SK-N-SH (cell line): Measurements from ENCODE around the gene HINT3. TPM values are rescaled to one million over a fixed set of nuclear protein-coding genes. Genes with fewer than 3 reads are reported as not detected.

ENCODE experiments used
- CTCF ChIA-PET: fragments of 300-600, 350-600 bp; formaldehyde crosslinking; extraction: SDS; loops from one replicate; lab custom pipeline; 2021; lab: Yijun Ruan, JAX
- POLR2A ChIA-PET: fragments of 350-600 bp; sonication (Branson Sonifier 250); formaldehyde crosslinking; extraction: SDS; loops from one replicate; lab custom pipeline; 2020; ENCODE audit warnings: antibody characterized with exemption, inconsistent platforms; lab: Yijun Ruan, JAX
- DNase-seq: peaks from one replicate; pipeline ENCODE4 v3.0.0; 2012
- H2AFZ ChIP-seq: fragments of 200-600 bp; sonication (generic); 2 replicates; pipeline ENCODE4 v1.8.1; 2016; ENCODE audit warnings: antibody characterized with exemption, mild to moderate bottlenecking, low read depth
- H3F3A ChIP-seq: fragments of 200-600 bp; sonication (generic); replicated peaks from 2 replicates; pipeline ENCODE3; 2016; ENCODE audit warnings: antibody characterized with exemption, mild to moderate bottlenecking; ENCODE audit not compliant: insufficient read depth
- H3K27ac ChIP-seq, 2 experiments: fragments of 200-500 bp in 1 of 2; fragments of 200-600 bp in 1 of 2; sonication (Bioruptor generic) in 1 of 2; sonication (generic), shearing (Covaris generic) in 1 of 2; 2 replicates each; pipeline versions ENCODE4 v1.5.1 to v1.6.1; 2014 to 2016; ENCODE audit warnings: low read depth in 2 of 2, inconsistent platforms in 1 of 2, low read length in 1 of 2, mild to moderate bottlenecking in 1 of 2, mixed read lengths in 1 of 2
- H3K27me3 ChIP-seq: fragments of 200-600 bp; sonication (generic), shearing (Covaris generic); 2 replicates; pipeline ENCODE4 v1.6.1; 2016; ENCODE audit warnings: mixed run types; ENCODE audit not compliant: insufficient read depth
- H3K36me3 ChIP-seq, 2 experiments: fragments of 200-500 bp in 1 of 2; fragments of 200-600 bp in 1 of 2; sonication (Bioruptor generic) in 1 of 2; sonication (generic) in 1 of 2; replicated peaks in 1 of 2; 2 replicates each; pipeline versions ENCODE3 to v1.5.1; 2014 to 2016; ENCODE audit warnings: low read length in 1 of 2, mild to moderate bottlenecking in 1 of 2; ENCODE audit not compliant: insufficient read depth in 2 of 2, control insufficient read depth in 1 of 2
- H3K4me1 ChIP-seq, 2 experiments: fragments of 200-500 bp in 1 of 2; fragments of 200-600 bp in 1 of 2; sonication (Bioruptor generic) in 1 of 2; sonication (generic), shearing (Covaris generic) in 1 of 2; 2 replicates each; pipeline versions ENCODE4 v1.5.1 to v1.6.1; 2014 to 2016; ENCODE audit warnings: low read depth in 1 of 2, low read length in 1 of 2, mixed run types in 1 of 2; ENCODE audit not compliant: insufficient read depth in 2 of 2, control insufficient read depth in 1 of 2
- H3K4me2 ChIP-seq: fragments of 200-600 bp; sonication (generic), shearing (Covaris generic); 2 replicates; pipeline ENCODE4 v1.6.1; 2017; ENCODE audit warnings: mixed run types
- H3K4me3 ChIP-seq, 2 experiments: fragments of 200-500 bp in 1 of 2; fragments of 200-600 bp in 1 of 2; sonication (Bioruptor generic) in 1 of 2; sonication (generic), shearing (Covaris generic) in 1 of 2; 2 replicates each; pipeline versions ENCODE4 v1.5.1 to v1.8.1; 2014 to 2016; ENCODE audit warnings: low read depth in 2 of 2, inconsistent platforms in 1 of 2, low read length in 1 of 2, mild to moderate bottlenecking in 1 of 2, mixed read lengths in 1 of 2, moderate library complexity in 1 of 2
- H3K79me2 ChIP-seq: fragments of 200-600 bp; sonication (generic); 2 replicates; pipeline ENCODE4 v1.8.1; 2017; ENCODE audit warnings: mild to moderate bottlenecking; ENCODE audit not compliant: insufficient read depth
- H3K9ac ChIP-seq: fragments of 200-600 bp; sonication (generic); 2 replicates; pipeline ENCODE4 v1.6.1; 2017; ENCODE audit warnings: mixed run types
- H3K9me2 ChIP-seq: fragments of 200-600 bp; sonication (generic); 2 replicates; pipeline ENCODE4 v1.6.1; 2017; ENCODE audit warnings: mixed run types
- H3K9me3 ChIP-seq: fragments of 200-600 bp; sonication (generic); 2 replicates; pipeline ENCODE4 v1.6.1; 2017; ENCODE audit warnings: mixed run types, mild to moderate bottlenecking, moderate library complexity
- H4K20me1 ChIP-seq: fragments of 200-600 bp; sonication (generic); 2 replicates; pipeline ENCODE4 v1.6.1; 2017; ENCODE audit warnings: mild to moderate bottlenecking, mixed run types; ENCODE audit not compliant: insufficient read depth
- CTCF ChIP-seq: fragments of 200-600 bp; sonication (generic); IDR thresholded peaks from 2 replicates; pipeline ENCODE4 v1.6.1; 2017; ENCODE audit warnings: antibody characterized with exemption, mild to moderate bottlenecking, moderate library complexity
- ELF1 ChIP-seq: IDR thresholded peaks from 2 replicates; pipeline ENCODE4 v1.4.0; 2012
- EP300 ChIP-seq, 2 experiments: IDR thresholded peaks; 2 replicates each; pipeline versions ENCODE4 v1.4.0 to v1.6.1; 2012; ENCODE audit warnings: borderline replicate concordance in 1 of 2, low read depth in 1 of 2, low read length in 1 of 2
- EZH2phosphoT487 ChIP-seq: fragments of 200-600 bp; sonication (generic); IDR thresholded peaks from 2 replicates; pipeline ENCODE4 v1.6.1; 2017; ENCODE audit warnings: low read depth, mixed run types, mild to moderate bottlenecking, antibody characterized with exemption, moderate library complexity, borderline replicate concordance
- FOXJ3 ChIP-seq: sonication (generic); formaldehyde crosslinking; IDR thresholded peaks from 2 replicates; pipeline ENCODE4 v1.5.1; 2020; ENCODE audit warnings: mild to moderate bottlenecking, missing genetic modification reagents
- FOXM1 ChIP-seq: IDR thresholded peaks from 2 replicates; pipeline ENCODE4 v1.4.0; 2012; ENCODE audit warnings: low read depth, mild to moderate bottlenecking
- GATA2 ChIP-seq: sonication (generic); formaldehyde crosslinking; IDR thresholded peaks from 2 replicates; pipeline ENCODE4 v1.5.0; 2020; ENCODE audit warnings: mild to moderate bottlenecking, missing genetic modification reagents
- JUND ChIP-seq: IDR thresholded peaks from 2 replicates; pipeline ENCODE4 v1.4.0; 2012
- MEF2A ChIP-seq: IDR thresholded peaks from 2 replicates; pipeline ENCODE4 v1.4.0; 2012; ENCODE audit warnings: low read depth, borderline replicate concordance
- NFIC ChIP-seq: IDR thresholded peaks from 2 replicates; pipeline ENCODE4 v1.4.0; 2012; ENCODE audit warnings: borderline replicate concordance
- POLR2AphosphoS5 ChIP-seq: IDR thresholded peaks from 2 replicates; pipeline ENCODE4 v1.6.1; 2012; ENCODE audit warnings: low read depth, low read length
- REST ChIP-seq: IDR thresholded peaks from 2 replicates; pipeline ENCODE4 v1.6.1; 2012; ENCODE audit warnings: mild to moderate bottlenecking, low read depth, low read length, moderate library complexity
- RFX5 ChIP-seq: IDR thresholded peaks from 2 replicates; pipeline ENCODE4 v1.6.1; 2012; ENCODE audit warnings: mild to moderate bottlenecking, improper control_type of control experiment, low read length
- RXRA ChIP-seq: IDR thresholded peaks from 2 replicates; pipeline ENCODE4 v1.4.0; 2012; ENCODE audit warnings: low read depth, mild to moderate bottlenecking, borderline replicate concordance
- SMC3 ChIP-seq: IDR thresholded peaks from 2 replicates; pipeline ENCODE4 v1.6.1; 2012; ENCODE audit warnings: low read depth, low read length, improper control_type of control experiment
- WGBS: methylation state at CpG from one replicate; pipeline ENCODE4 v1.1.6; 2017; ENCODE audit warnings: low lambda C conversion rate; 5-methylcytosine and 5-hydroxymethylcytosine counted together
- polyA plus RNA-seq, 3 experiments: library from polyadenylated mRNA; depleted of rRNA; stranded (reverse); fragments of >200 nt; gene quantifications; 2 replicates each; pipeline ENCODE4 v1.2.3, GENCODE V29; 2012
- TF ChIP-seq, protein P1 (sequence below): IDR thresholded peaks from 2 replicates; pipeline ENCODE4; 2012

The HINT3 gene
- polyA plus RNA-seq, 1 of the 3 experiments (the other 2 are of a cell fraction), result 1.8 TPM

- Histone ChIP-seq H3K9me2 (no peaks in the 10 kb centered on the region), H3K4me1 (peaks cover 0 to 1% of the 10 kb centered on the region in 2 experiments; a peak in 1 of 4 replicates), H3K4me3 (no peak overlapping the region), H2AFZ (no peak overlapping the region), H3K9me3 (no peaks in the 10 kb centered on the region), H3K36me3 (peaks cover 63 to 88% of the 10 kb centered on the region in 2 experiments), H3K79me2 (no peaks in the 10 kb centered on the region), H4K20me1 (peaks cover under 1% of the 10 kb centered on the region; the same call in 1 of the 2 replicates), H3K27ac (no peak overlapping the region), H3K27me3 (no peaks in the 10 kb centered on the region), H3K9ac (no peak overlapping the region), H3K4me2 (no peak overlapping the region), H3F3A (peaks cover 9% of the 10 kb centered on the region)
- ChIA-PET CTCF (interaction anchor here (1.0 to 1.2 kb wide), 2 partner anchors 9 to 14 kb away, joined by 3 read pairs; no protein-coding TSS in a partner anchor), POLR2A (no interaction called here)
- no peak for DNase-seq
- no peak for TF ChIP-seq RFX5
- TF ChIP-seq CTCF, result no peak
- TF ChIP-seq, protein P1, sequence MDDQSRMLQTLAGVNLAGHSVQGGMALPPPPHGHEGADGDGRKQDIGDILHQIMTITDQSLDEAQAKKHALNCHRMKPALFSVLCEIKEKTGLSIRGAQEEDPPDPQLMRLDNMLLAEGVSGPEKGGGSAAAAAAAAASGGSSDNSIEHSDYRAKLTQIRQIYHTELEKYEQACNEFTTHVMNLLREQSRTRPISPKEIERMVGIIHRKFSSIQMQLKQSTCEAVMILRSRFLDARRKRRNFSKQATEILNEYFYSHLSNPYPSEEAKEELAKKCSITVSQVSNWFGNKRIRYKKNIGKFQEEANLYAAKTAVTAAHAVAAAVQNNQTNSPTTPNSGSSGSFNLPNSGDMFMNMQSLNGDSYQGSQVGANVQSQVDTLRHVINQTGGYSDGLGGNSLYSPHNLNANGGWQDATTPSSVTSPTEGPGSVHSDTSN, result no peak
- TF ChIP-seq EP300 (IDR thresholded peaks at IDR 0.05; ENCODE audit: borderline replicate concordance in 1 of 2, low read depth in 1 of 2, low read length in 1 of 2), result no peak
- no peak for TF ChIP-seq FOXM1
- TF ChIP-seq RXRA, result no peak
- TF ChIP-seq POLR2AphosphoS5, result no peak
- TF ChIP-seq SMC3, result no peak
- no peak for TF ChIP-seq GATA2 (CRISPR knock-in tag)
- TF ChIP-seq MEF2A, result no peak
- TF ChIP-seq JUND, result no peak
- TF ChIP-seq ELF1, result no peak
- no peak for TF ChIP-seq NFIC
- no peak for TF ChIP-seq FOXJ3 (CRISPR knock-in tag)
- no peak for TF ChIP-seq EZH2phosphoT487
- TF ChIP-seq REST, result no peak
- 82% methylated on average over 4 of the region's 4 CpGs for WGBS
Measured at GRCh38 chr6:126010040-126010439, 53.5 kb downstream of the HINT3 start.
